Neural cell (in vitro differentiated cells): ENCODE data around the gene GRK1. TPM values are rescaled to one million over a fixed set of nuclear protein-coding genes. Genes with fewer than 3 reads are reported as not detected.
"Not testable (repeated sequence)": the region's sequence is repeated elsewhere in the genome, so short reads cannot be mapped to it uniquely, and the experiment has no call there.

Source experiments
- H2AFZ ChIP-seq: fragments of 200-600, 300-800 bp; sonication (generic), shearing (Covaris generic); 2 replicates; pipeline ENCODE4 v1.6.0; 2014; ENCODE audit warnings: low read depth, mild to moderate bottlenecking, antibody characterized with exemption, low read length, moderate library complexity
- H3F3A ChIP-seq: fragments of 200-600 bp; shearing (Covaris generic); 2 replicates; pipeline ENCODE4 v1.6.1; 2016; ENCODE audit warnings: mild to moderate bottlenecking, moderate library complexity, mixed read lengths, antibody characterized with exemption, low read length; ENCODE audit not compliant: insufficient read depth, poor library complexity, severe bottlenecking
- H3K27ac ChIP-seq: fragments of 200-600, 300-800 bp; sonication (generic), shearing (Covaris generic); 2 replicates; pipeline ENCODE4 v1.5.1; 2014; ENCODE audit warnings: mild to moderate bottlenecking, low read length, moderate library complexity
- H3K27me3 ChIP-seq: fragments of 300-800, 200-600 bp; sonication (generic), shearing (Covaris generic); 2 replicates; pipeline ENCODE4 v1.6.0; 2014; ENCODE audit warnings: mild to moderate bottlenecking, low read depth, low read length, moderate library complexity; ENCODE audit not compliant: insufficient read depth
- H3K36me3 ChIP-seq: fragments of 300-800, 200-600 bp; sonication (generic), shearing (Covaris generic); 2 replicates; pipeline ENCODE4 v1.5.1; 2014; ENCODE audit warnings: mild to moderate bottlenecking, antibody characterized with exemption, low read length, moderate library complexity; ENCODE audit not compliant: insufficient read depth
- H3K4me2 ChIP-seq: fragments of 300-800, 200-600 bp; sonication (generic), shearing (Covaris generic); 2 replicates; pipeline ENCODE4 v1.6.0; 2014; ENCODE audit warnings: mild to moderate bottlenecking, low read length
- H3K4me3 ChIP-seq: fragments of 300-800, 200-600 bp; sonication (generic), shearing (Covaris generic); 2 replicates; pipeline ENCODE4 v1.5.1; 2014; ENCODE audit warnings: mild to moderate bottlenecking, low read length, moderate library complexity
- H3K79me2 ChIP-seq: fragments of 200-600 bp; shearing (Covaris generic); replicated peaks from 2 replicates; pipeline ENCODE4 v1.6.0; 2014; ENCODE audit warnings: mild to moderate bottlenecking, low read length, moderate library complexity; ENCODE audit not compliant: insufficient read depth
- H3K9ac ChIP-seq: fragments of 300-800, 200-600 bp; sonication (generic), shearing (Covaris generic); 2 replicates; pipeline ENCODE4 v1.6.1; 2016; ENCODE audit warnings: mild to moderate bottlenecking, low read length, mixed read lengths
- H3K9me2 ChIP-seq: fragments of 200-600 bp; shearing (Covaris generic); 2 replicates; pipeline ENCODE4 v1.6.1; 2016; ENCODE audit warnings: mild to moderate bottlenecking, low read length, mixed read lengths; ENCODE audit not compliant: insufficient read depth
- H3K9me3 ChIP-seq: fragments of 200-600, 300-800 bp; sonication (generic), shearing (Covaris generic); 2 replicates; pipeline ENCODE4 v1.6.1; 2016; ENCODE audit warnings: mild to moderate bottlenecking, mixed run types, low read length, moderate library complexity, mixed read lengths
- H4K20me1 ChIP-seq: fragments of 200-600 bp; shearing (Covaris generic); 2 replicates; pipeline ENCODE4 v1.6.1; 2016; ENCODE audit warnings: mild to moderate bottlenecking, mixed run types; ENCODE audit not compliant: insufficient read depth
- CTCF ChIP-seq: fragments of 450-650 bp; IDR thresholded peaks from 2 replicates; pipeline ENCODE4 v1.5.1; 2014; ENCODE audit warnings: antibody characterized with exemption, mild to moderate bottlenecking, moderate library complexity; ENCODE audit not compliant: poor library complexity, severe bottlenecking
- EP300 ChIP-seq: fragments of 450-650 bp; conservative IDR thresholded peaks from 2 replicates; pipeline ENCODE4 v1.6.1; 2014; ENCODE audit warnings: antibody characterized with exemption, mild to moderate bottlenecking, moderate library complexity; ENCODE audit not compliant: poor library complexity, severe bottlenecking
- EZH2 ChIP-seq: fragments of 200-600, 300-800 bp; shearing (Covaris generic), sonication (generic); IDR thresholded peaks from 2 replicates; pipeline ENCODE4 v1.6.1; 2014; ENCODE audit warnings: antibody characterized with exemption, low read length, borderline replicate concordance, mild to moderate bottlenecking; ENCODE audit not compliant: insufficient read depth, poor library complexity, severe bottlenecking
- MXI1 ChIP-seq: fragments of 450-650 bp; conservative IDR thresholded peaks from 2 replicates; pipeline ENCODE4 v1.6.1; 2014; ENCODE audit warnings: antibody characterized with exemption, mild to moderate bottlenecking; ENCODE audit not compliant: poor library complexity, severe bottlenecking
- POLR2AphosphoS5 ChIP-seq: IDR thresholded peaks from 2 replicates; pipeline ENCODE4 v1.6.1; 2012
- RAD21 ChIP-seq: fragments of 450-650 bp; conservative IDR thresholded peaks from 2 replicates; pipeline ENCODE4 v1.6.1; 2014; ENCODE audit warnings: antibody characterized with exemption, mild to moderate bottlenecking, moderate library complexity
- SMC3 ChIP-seq: fragments of 450-650 bp; conservative IDR thresholded peaks from 2 replicates; pipeline ENCODE4 v1.6.1; 2014; ENCODE audit warnings: antibody characterized with exemption, mild to moderate bottlenecking, moderate library complexity; ENCODE audit not compliant: poor library complexity
- TAF1 ChIP-seq: IDR thresholded peaks from 2 replicates; pipeline ENCODE4 v1.6.1; 2012; ENCODE audit warnings: low read depth
- polyA plus RNA-seq: library from polyadenylated mRNA; depleted of rRNA; stranded (reverse); fragments of >200 nt; gene quantifications from 2 replicates; pipeline ENCODE4 v1.2.3, GENCODE V29; 2014
- TF ChIP-seq, protein P1 (sequence below): IDR thresholded peaks from 2 replicates; pipeline ENCODE4 v1.6.1; 2012; ENCODE audit warnings: borderline replicate concordance

Gene GRK1
- polyA plus RNA-seq, 1 donor from 2014 or later: 0.06 TPM

GRCh38 chr13:113744197-113745000, 77.4 kb downstream of the GRK1 start:
- TF ChIP-seq CTCF (no peak), EZH2 (no peak), MXI1 (no peak), POLR2AphosphoS5 (no peak)
- Histone ChIP-seq H3K27me3 (no peaks in the 10 kb centered on the region), H3F3A (no peaks in the 10 kb centered on the region), H2AFZ (no peak overlapping the region), H3K9me3 (no peaks in the 10 kb centered on the region), H3K9ac (no peak overlapping the region), H3K4me2 (no peak overlapping the region), H3K79me2 (no peaks in the 10 kb centered on the region), H3K27ac (no peak overlapping the region), H3K36me3 (no peaks in the 10 kb centered on the region), H3K4me3 (no peak overlapping the region), H3K9me2 (no peaks in the 10 kb centered on the region), H4K20me1 (no peaks in the 10 kb centered on the region)

GRCh38 chr13:113745059-113745458, 78.0 kb downstream of the GRK1 start:
- TF ChIP-seq EZH2 (no peak), EP300 (no peak), POLR2AphosphoS5 (no peak), CTCF (no peak), SMC3 (no peak), MXI1 (no peak), TAF1 (no peak), RAD21 (no peak)
- TF ChIP-seq, protein P1, sequence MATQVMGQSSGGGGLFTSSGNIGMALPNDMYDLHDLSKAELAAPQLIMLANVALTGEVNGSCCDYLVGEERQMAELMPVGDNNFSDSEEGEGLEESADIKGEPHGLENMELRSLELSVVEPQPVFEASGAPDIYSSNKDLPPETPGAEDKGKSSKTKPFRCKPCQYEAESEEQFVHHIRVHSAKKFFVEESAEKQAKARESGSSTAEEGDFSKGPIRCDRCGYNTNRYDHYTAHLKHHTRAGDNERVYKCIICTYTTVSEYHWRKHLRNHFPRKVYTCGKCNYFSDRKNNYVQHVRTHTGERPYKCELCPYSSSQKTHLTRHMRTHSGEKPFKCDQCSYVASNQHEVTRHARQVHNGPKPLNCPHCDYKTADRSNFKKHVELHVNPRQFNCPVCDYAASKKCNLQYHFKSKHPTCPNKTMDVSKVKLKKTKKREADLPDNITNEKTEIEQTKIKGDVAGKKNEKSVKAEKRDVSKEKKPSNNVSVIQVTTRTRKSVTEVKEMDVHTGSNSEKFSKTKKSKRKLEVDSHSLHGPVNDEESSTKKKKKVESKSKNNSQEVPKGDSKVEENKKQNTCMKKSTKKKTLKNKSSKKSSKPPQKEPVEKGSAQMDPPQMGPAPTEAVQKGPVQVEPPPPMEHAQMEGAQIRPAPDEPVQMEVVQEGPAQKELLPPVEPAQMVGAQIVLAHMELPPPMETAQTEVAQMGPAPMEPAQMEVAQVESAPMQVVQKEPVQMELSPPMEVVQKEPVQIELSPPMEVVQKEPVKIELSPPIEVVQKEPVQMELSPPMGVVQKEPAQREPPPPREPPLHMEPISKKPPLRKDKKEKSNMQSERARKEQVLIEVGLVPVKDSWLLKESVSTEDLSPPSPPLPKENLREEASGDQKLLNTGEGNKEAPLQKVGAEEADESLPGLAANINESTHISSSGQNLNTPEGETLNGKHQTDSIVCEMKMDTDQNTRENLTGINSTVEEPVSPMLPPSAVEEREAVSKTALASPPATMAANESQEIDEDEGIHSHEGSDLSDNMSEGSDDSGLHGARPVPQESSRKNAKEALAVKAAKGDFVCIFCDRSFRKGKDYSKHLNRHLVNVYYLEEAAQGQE: no peak
- Histone ChIP-seq H2AFZ (no peak overlapping the region), H4K20me1 (no peaks in the 10 kb centered on the region), H3K9me3 (no peaks in the 10 kb centered on the region), H3K4me3 (no peak overlapping the region), H3K27me3 (no peaks in the 10 kb centered on the region), H3K36me3 (no peaks in the 10 kb centered on the region), H3K9ac (no peak overlapping the region), H3K27ac (no peak overlapping the region), H3K79me2 (no peaks in the 10 kb centered on the region), H3K9me2 (no peaks in the 10 kb centered on the region), H3F3A (no peaks in the 10 kb centered on the region), H3K4me2 (no peak overlapping the region)

- H3K9me3 ChIP-seq, H3K4me2 ChIP-seq, H3K36me3 ChIP-seq, H3K4me3 ChIP-seq, H4K20me1 ChIP-seq, H2AFZ ChIP-seq, H3K79me2 ChIP-seq, H3K27ac ChIP-seq, H3K9me2 ChIP-seq, H3K27me3 ChIP-seq, H3F3A ChIP-seq, H3K9ac ChIP-seq: not testable (repeated sequence)
Measured at GRCh38 chr13:113745500-113746142, 78.6 kb downstream of the GRK1 start.
